K562 (cell line): ENCODE results near the gene GATC. TPM values are rescaled to one million over a fixed set of nuclear protein-coding genes. Genes with fewer than 3 reads are reported as not detected.
A peak's percentile ranks its signal among the peaks of the same experiment; 100 is the strongest.

Experiments
- ATF4 ChIP-seq: fragments of 450-650 bp; formaldehyde crosslinking; IDR thresholded peaks from 2 replicates; pipeline ENCODE4 v1.4.0; 2022; ENCODE audit warnings: mild to moderate bottlenecking, moderate library complexity
- FOXM1 ChIP-seq, 2 experiments: fragments of 450-650 bp in 1 of 2; sonication (generic) in 1 of 2; formaldehyde crosslinking in 1 of 2; IDR thresholded peaks; 2 replicates each; pipeline versions ENCODE4 v1.6.1 to v1.9.0; 2017 to 2022; ENCODE audit warnings: low read depth in 2 of 2, mild to moderate bottlenecking in 2 of 2, missing genetic modification reagents in 1 of 2, moderate library complexity in 1 of 2
- HCFC1 ChIP-seq: IDR thresholded peaks from 2 replicates; pipeline ENCODE4 v1.6.1; 2012; ENCODE audit warnings: low read depth, low read length, improper control_type of control experiment
- MAFF ChIP-seq: IDR thresholded peaks from 2 replicates; pipeline ENCODE4 v1.6.1; 2012; ENCODE audit warnings: low read length, improper control_type of control experiment
- MBD2 ChIP-seq: sonication (generic); IDR thresholded peaks from 2 replicates; pipeline ENCODE4 v1.6.1; 2016; ENCODE audit warnings: low read depth, borderline replicate concordance
- NBN ChIP-seq: fragments of 450-650 bp; IDR thresholded peaks from 2 replicates; pipeline ENCODE4 v1.6.1; 2016; ENCODE audit warnings: low read depth, mild to moderate bottlenecking
- RHOXF2B ChIP-seq: fragments of 250-450 bp; sonication (Bioruptor Pico); conservative IDR thresholded peaks from 2 replicates; pipeline ENCODE4 v1.5.1; 2021
- SLC30A9 ChIP-seq: fragments of 250-450 bp; sonication (Bioruptor Pico); IDR thresholded peaks from 2 replicates; pipeline ENCODE4 v1.8.0; 2022; ENCODE audit warnings: mild to moderate bottlenecking, moderate library complexity
- SMAD1 ChIP-seq: fragments of 150-350 bp; IDR thresholded peaks from 2 replicates; pipeline ENCODE4 v1.6.1; 2014; ENCODE audit warnings: low read length, low read depth; ENCODE audit not compliant: partially characterized antibody
- TEAD1 ChIP-seq, 2 experiments: fragments of 450-650 bp in 1 of 2; sonication (generic) in 1 of 2; formaldehyde crosslinking; IDR thresholded peaks; 2 replicates each; pipeline versions ENCODE4 v1.4.0 to v1.8.0; 2020 to 2022; ENCODE audit warnings: mild to moderate bottlenecking in 2 of 2, missing genetic modification reagents in 1 of 2
- TRIM24 ChIP-seq, 2 experiments: fragments of 450-650 bp; IDR thresholded peaks; 2 replicates each; pipeline ENCODE4 v1.6.1; 2016
- ZKSCAN1 ChIP-seq: fragments of 150-350 bp; IDR thresholded peaks from 2 replicates; pipeline ENCODE4 v1.6.1; 2016; ENCODE audit warnings: low read depth, low read length
- ZNF316 ChIP-seq: fragments of 450-650 bp; IDR thresholded peaks from 2 replicates; pipeline ENCODE4 v1.6.1; 2016
- ZNF347 ChIP-seq: fragments of 450-650 bp; formaldehyde crosslinking; IDR thresholded peaks from 2 replicates; pipeline ENCODE4 v1.4.0; 2020; ENCODE audit warnings: low read depth, mild to moderate bottlenecking, moderate library complexity
- ZNF778 ChIP-seq: fragments of 450-650 bp; formaldehyde crosslinking; IDR thresholded peaks from 2 replicates; pipeline ENCODE4 v1.4.0; 2020; ENCODE audit warnings: mild to moderate bottlenecking, moderate library complexity
- ZSCAN29 ChIP-seq: fragments of 450-650 bp; IDR thresholded peaks from 2 replicates; pipeline ENCODE4 v1.6.1; 2017
- polyA plus RNA-seq, 8 experiments: library from polyadenylated mRNA; depleted of rRNA in 4 of 8; stranded (reverse) in 5 of 8; unstranded in 3 of 8; fragments of >200 nt; fragmentation: Nextera tagmentation in 2 of 8; fragmentation: Illumina TruSeq in 1 of 8; extraction: Ambion mirVana in 2 of 8; extraction: Trizol in 1 of 8; gene quantifications; 2 replicates each; pipeline versions ENCODE4 v1.2.1 to v1.2.3, GENCODE V29; 2011 to 2014; ENCODE audit warnings: inconsistent platforms in 1 of 8, missing spikeins in 1 of 8
- total RNA-seq, 7 experiments: library from RNA; depleted of rRNA in 6 of 7; stranded (reverse); fragments of >200 nt in 6 of 7; fragmentation: Illumina TruSeq in 2 of 7; extraction: Trizol in 2 of 7; gene quantifications; 2 replicates each; pipeline versions ENCODE4 v1.2.1 to v1.2.3, GENCODE V29; 2011 to 2021; ENCODE audit warnings: low replicate concordance in 1 of 7
- TF ChIP-seq, protein P1 (sequence below): fragments of 200-800 bp; sonication (Bioruptor generic); IDR thresholded peaks from 2 replicates; pipeline ENCODE4 v1.6.1; 2017; ENCODE audit warnings: missing genetic modification characterization, missing compliant biosample characterization
- TF ChIP-seq, protein P2 (sequence below): sonication (generic); formaldehyde crosslinking; IDR thresholded peaks from 2 replicates; pipeline ENCODE4 v1.8.1; 2023; ENCODE audit warnings: mild to moderate bottlenecking, missing genetic modification reagents
- TF ChIP-seq, protein P3 (sequence below): fragments of 450-650 bp; IDR thresholded peaks from 2 replicates; pipeline ENCODE4 v1.7.0; 2016; ENCODE audit warnings: borderline replicate concordance
- TF ChIP-seq, protein P4 (sequence below): fragments of 450-650 bp; IDR thresholded peaks from 2 replicates; pipeline ENCODE4 v1.6.1; 2016; ENCODE audit warnings: antibody characterized with exemption
- TF ChIP-seq, protein P5 (sequence below): IDR thresholded peaks from 3 replicates; pipeline ENCODE4 v1.6.1; 2011; ENCODE audit warnings: borderline replicate concordance, mild to moderate bottlenecking; ENCODE audit not compliant: insufficient read length, insufficient read depth

GATC gene
- total and polyA plus RNA-seq, 9 of the 15 experiments (the other 6 are each of a cell fraction or from before 2014, with no cell fraction given): 5.8 to 52.6 (median 28.2) TPM

DNA sequence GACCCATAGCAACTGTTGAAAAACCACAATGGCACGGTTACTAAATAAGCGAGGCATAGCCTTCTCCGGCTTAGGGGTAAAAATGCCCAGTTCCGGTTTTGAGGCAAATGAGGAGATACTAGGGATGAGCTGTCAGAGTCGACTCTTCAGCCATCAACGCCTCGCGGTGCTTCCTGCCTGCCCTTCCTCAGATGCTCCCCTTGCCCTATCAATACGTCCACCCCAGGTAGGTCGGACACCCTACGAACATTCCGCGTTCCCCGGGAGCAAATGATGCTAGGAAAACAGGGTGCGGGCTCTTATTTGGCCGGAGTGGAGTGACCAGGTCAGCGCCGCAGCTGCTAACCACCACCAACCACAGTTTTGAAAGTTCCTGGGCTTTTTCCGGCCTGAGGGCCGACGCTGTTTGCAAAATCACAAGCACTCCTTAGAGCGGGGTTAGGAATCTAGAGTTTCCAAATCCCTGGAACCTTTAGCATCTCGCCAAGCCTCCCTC is 22.1 kb downstream of the GATC start (continued):
- TF ChIP-seq, protein P1, sequence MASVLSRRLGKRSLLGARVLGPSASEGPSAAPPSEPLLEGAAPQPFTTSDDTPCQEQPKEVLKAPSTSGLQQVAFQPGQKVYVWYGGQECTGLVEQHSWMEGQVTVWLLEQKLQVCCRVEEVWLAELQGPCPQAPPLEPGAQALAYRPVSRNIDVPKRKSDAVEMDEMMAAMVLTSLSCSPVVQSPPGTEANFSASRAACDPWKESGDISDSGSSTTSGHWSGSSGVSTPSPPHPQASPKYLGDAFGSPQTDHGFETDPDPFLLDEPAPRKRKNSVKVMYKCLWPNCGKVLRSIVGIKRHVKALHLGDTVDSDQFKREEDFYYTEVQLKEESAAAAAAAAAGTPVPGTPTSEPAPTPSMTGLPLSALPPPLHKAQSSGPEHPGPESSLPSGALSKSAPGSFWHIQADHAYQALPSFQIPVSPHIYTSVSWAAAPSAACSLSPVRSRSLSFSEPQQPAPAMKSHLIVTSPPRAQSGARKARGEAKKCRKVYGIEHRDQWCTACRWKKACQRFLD: no peak
- TF ChIP-seq NBN (no peak; the same call in 1 of the 2 replicates), SMAD1 (no peak), MBD2 (no peak), HCFC1 (peak; percentile 7; the same call in 1 of the 2 replicates), ZKSCAN1 (no peak), MAFF (no peak), ZNF778 (CRISPR knock-in tag) (no peak), SLC30A9 (CRISPR knock-in tag) (no peak), TRIM24 (IDR thresholded peaks at IDR 0.05) (no peak), ZNF316 (no peak), FOXM1 (IDR thresholded peaks at IDR 0.05; ENCODE audit: low read depth) (no peak), FOXM1 (CRISPR knock-in tag; IDR thresholded peaks at IDR 0.05; ENCODE audit: low read depth) (no peak), ATF4 (no peak), RHOXF2B (CRISPR knock-in tag) (no peak), ZNF347 (CRISPR knock-in tag) (no peak), TEAD1 (CRISPR knock-in tag; IDR thresholded peaks at IDR 0.05) (0 out of 4 replicates have a peak, but pooled peaks of 1 of the 2 experiments have one; percentile 31), ZSCAN29 (no peak)
- TF ChIP-seq, protein P2, sequence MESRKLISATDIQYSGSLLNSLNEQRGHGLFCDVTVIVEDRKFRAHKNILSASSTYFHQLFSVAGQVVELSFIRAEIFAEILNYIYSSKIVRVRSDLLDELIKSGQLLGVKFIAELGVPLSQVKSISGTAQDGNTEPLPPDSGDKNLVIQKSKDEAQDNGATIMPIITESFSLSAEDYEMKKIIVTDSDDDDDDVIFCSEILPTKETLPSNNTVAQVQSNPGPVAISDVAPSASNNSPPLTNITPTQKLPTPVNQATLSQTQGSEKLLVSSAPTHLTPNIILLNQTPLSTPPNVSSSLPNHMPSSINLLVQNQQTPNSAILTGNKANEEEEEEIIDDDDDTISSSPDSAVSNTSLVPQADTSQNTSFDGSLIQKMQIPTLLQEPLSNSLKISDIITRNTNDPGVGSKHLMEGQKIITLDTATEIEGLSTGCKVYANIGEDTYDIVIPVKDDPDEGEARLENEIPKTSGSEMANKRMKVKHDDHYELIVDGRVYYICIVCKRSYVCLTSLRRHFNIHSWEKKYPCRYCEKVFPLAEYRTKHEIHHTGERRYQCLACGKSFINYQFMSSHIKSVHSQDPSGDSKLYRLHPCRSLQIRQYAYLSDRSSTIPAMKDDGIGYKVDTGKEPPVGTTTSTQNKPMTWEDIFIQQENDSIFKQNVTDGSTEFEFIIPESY (CRISPR knock-in tag): no peak
- TF ChIP-seq, protein P3, sequence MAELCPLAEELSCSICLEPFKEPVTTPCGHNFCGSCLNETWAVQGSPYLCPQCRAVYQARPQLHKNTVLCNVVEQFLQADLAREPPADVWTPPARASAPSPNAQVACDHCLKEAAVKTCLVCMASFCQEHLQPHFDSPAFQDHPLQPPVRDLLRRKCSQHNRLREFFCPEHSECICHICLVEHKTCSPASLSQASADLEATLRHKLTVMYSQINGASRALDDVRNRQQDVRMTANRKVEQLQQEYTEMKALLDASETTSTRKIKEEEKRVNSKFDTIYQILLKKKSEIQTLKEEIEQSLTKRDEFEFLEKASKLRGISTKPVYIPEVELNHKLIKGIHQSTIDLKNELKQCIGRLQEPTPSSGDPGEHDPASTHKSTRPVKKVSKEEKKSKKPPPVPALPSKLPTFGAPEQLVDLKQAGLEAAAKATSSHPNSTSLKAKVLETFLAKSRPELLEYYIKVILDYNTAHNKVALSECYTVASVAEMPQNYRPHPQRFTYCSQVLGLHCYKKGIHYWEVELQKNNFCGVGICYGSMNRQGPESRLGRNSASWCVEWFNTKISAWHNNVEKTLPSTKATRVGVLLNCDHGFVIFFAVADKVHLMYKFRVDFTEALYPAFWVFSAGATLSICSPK: no peak
- TF ChIP-seq, protein P4, sequence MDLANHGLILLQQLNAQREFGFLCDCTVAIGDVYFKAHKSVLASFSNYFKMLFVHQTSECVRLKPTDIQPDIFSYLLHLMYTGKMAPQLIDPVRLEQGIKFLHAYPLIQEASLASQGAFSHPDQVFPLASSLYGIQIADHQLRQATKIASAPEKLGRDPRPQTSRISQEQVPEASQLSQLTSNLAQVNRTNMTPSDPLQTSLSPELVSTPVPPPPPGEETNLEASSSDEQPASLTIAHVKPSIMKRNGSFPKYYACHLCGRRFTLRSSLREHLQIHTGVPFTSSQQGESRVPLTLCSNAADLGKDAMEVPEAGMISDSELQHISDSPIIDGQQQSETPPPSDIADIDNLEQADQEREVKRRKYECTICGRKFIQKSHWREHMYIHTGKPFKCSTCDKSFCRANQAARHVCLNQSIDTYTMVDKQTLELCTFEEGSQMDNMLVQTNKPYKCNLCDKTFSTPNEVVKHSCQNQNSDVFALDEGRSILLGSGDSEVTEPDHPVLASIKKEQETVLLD: no peak
- TF ChIP-seq, protein P5, sequence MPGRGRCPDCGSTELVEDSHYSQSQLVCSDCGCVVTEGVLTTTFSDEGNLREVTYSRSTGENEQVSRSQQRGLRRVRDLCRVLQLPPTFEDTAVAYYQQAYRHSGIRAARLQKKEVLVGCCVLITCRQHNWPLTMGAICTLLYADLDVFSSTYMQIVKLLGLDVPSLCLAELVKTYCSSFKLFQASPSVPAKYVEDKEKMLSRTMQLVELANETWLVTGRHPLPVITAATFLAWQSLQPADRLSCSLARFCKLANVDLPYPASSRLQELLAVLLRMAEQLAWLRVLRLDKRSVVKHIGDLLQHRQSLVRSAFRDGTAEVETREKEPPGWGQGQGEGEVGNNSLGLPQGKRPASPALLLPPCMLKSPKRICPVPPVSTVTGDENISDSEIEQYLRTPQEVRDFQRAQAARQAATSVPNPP: no peak
